ENCODE results near the gene MUS81. TPM values are rescaled to one million over a fixed set of nuclear protein-coding genes. Genes with fewer than 3 reads are reported as not detected.
A peak's percentile ranks its signal among the peaks of the same experiment; 100 is the strongest.

Gene MUS81
- total and polyA plus RNA-seq, 9 of the 15 experiments (the other 6 are each of a cell fraction or from before 2014, with no cell fraction given) = 13.4 to 118 (median 53.7) TPM

DNA sequence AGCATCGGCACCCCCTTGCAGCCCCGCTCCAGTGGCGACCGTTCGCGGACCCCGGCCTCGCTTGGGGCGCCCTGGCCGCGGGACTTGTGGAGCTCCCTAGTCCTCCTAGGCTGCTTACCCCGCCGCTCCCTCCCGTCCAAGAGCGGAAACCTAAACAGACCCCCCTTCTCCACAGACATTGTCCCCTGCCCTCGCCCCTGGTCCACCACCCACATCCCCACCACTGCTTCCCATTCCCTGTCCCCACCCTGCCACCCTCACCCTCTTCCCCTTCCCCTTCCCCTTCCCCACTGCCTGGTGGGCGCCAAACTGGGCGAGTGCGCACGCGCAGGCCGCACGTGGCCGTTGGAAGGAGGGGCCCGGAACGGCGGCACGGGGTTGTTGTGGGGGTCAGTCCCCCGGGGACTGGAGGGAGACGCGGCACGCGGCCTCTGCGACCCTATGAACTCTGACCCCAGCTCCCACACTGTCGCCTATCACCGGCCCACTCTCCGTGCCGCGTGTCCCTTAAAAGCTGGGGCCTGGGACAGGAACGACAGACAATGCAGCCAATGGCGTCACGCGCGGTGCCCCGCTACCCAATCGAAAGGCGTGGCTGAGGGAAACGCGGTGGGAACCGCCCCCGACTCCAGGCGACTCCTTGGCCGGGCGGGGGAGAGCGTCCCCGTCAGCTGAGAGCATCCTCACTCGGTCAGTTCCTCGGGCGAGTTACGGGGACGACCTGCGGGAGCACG, 26.8 kb upstream of the MUS81 start, which contains the start of gene SNX32 (continued):
- TF ChIP-seq, protein P1, sequence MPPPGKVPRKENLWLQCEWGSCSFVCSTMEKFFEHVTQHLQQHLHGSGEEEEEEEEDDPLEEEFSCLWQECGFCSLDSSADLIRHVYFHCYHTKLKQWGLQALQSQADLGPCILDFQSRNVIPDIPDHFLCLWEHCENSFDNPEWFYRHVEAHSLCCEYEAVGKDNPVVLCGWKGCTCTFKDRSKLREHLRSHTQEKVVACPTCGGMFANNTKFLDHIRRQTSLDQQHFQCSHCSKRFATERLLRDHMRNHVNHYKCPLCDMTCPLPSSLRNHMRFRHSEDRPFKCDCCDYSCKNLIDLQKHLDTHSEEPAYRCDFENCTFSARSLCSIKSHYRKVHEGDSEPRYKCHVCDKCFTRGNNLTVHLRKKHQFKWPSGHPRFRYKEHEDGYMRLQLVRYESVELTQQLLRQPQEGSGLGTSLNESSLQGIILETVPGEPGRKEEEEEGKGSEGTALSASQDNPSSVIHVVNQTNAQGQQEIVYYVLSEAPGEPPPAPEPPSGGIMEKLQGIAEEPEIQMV (tag; conservative IDR thresholded peaks at IDR 0.05; ENCODE audit: low read depth) = no peak
- TF ChIP-seq, protein P2, sequence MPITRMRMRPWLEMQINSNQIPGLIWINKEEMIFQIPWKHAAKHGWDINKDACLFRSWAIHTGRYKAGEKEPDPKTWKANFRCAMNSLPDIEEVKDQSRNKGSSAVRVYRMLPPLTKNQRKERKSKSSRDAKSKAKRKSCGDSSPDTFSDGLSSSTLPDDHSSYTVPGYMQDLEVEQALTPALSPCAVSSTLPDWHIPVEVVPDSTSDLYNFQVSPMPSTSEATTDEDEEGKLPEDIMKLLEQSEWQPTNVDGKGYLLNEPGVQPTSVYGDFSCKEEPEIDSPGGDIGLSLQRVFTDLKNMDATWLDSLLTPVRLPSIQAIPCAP (CRISPR knock-in tag; IDR thresholded peaks at IDR 0.05; ENCODE audit: borderline replicate concordance) = no peak
- TF ChIP-seq ZNF57 (CRISPR knock-in tag; IDR thresholded peaks at IDR 0.05) (no peak), ZSCAN29 (IDR thresholded peaks at IDR 0.05) (no peak), FOXK2 (conservative IDR thresholded peaks at IDR 0.05 in 1 of 2, IDR thresholded peaks at IDR 0.05 in 1 of 2; ENCODE audit: low read depth in 2 of 2) (no peak), EHMT2 (IDR thresholded peaks at IDR 0.05) (no peak), ZFP1 (CRISPR knock-in tag; IDR thresholded peaks at IDR 0.05) (no peak), NR2C2 (CRISPR knock-in tag; IDR thresholded peaks at IDR 0.05) (peak; percentile 17; the same call in 1 of the 2 replicates), NR2C2 (tag; IDR thresholded peaks at IDR 0.05) (no peak), ZNF583 (CRISPR knock-in tag; IDR thresholded peaks at IDR 0.05) (no peak), KLF10 (CRISPR knock-in tag; IDR thresholded peaks at IDR 0.05) (no peak), YBX1 (IDR thresholded peaks at IDR 0.05) (no peak), FOXM1 (IDR thresholded peaks at IDR 0.05; ENCODE audit: low read depth) (peak; percentile 58; the same call in 1 of the 2 replicates), FOXM1 (CRISPR knock-in tag; IDR thresholded peaks at IDR 0.05; ENCODE audit: low read depth) (no peak), ZNF699 (CRISPR knock-in tag; IDR thresholded peaks at IDR 0.05; ENCODE audit: insufficient replicate concordance) (no peak), SLC30A9 (CRISPR knock-in tag; IDR thresholded peaks at IDR 0.05) (no peak)
- TF ChIP-seq, protein P3, sequence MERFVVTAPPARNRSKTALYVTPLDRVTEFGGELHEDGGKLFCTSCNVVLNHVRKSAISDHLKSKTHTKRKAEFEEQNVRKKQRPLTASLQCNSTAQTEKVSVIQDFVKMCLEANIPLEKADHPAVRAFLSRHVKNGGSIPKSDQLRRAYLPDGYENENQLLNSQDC (CRISPR knock-in tag; IDR thresholded peaks at IDR 0.05) = no peak
